ENCODE results near the gene BNIP3. TPM values are rescaled to one million over a fixed set of nuclear protein-coding genes. Genes with fewer than 3 reads are reported as not detected.
A peak's percentile ranks its signal among the peaks of the same experiment; 100 is the strongest.

The BNIP3 gene
- total RNA-seq, 1 experiment from 2014 or later, result 57.1 TPM

GRCh38 chr10:132011024-132011423 is 29.3 kb upstream of the BNIP3 start:
- Histone ChIP-seq H2BK5ac (ENCODE audit: insufficient read length, low read length) (no peak overlapping the region), H3K79me1 (ENCODE audit: insufficient read depth, low read depth, low read length, poor library complexity, severe bottlenecking) (no peaks in the 10 kb centered on the region), H3K4me2 (ENCODE audit: insufficient read depth, insufficient read length, low read length) (no peak overlapping the region), H3K9me3 (ENCODE audit: control insufficient read depth, low read depth, low read length) (no peaks in the 10 kb centered on the region), H3K27ac (ENCODE audit: insufficient read length, low read depth, low read length) (no peak overlapping the region), H2BK15ac (ENCODE audit: low read depth, low read length) (no peak overlapping the region), H3K4me1 (ENCODE audit: insufficient read depth, low read length) (peaks cover 8% of the 10 kb centered on the region; the same call in 1 of the 2 replicates), H2AK5ac (ENCODE audit: insufficient read length, low read length) (no peak overlapping the region), H3K23ac (ENCODE audit: insufficient read length, low read depth, low read length) (no peak overlapping the region), H4K5ac (ENCODE audit: insufficient read length, low read depth, low read length) (no peak overlapping the region), H3K4ac (ENCODE audit: low read depth, low read length) (no peak overlapping the region), H4K20me1 (ENCODE audit: control insufficient read depth, insufficient read depth, insufficient read length) (no peaks in the 10 kb centered on the region), H4K91ac (ENCODE audit: insufficient read length, low read depth, low read length) (no peak overlapping the region), H4K8ac (replicated peaks; ENCODE audit: insufficient read length, low read depth, low read length) (no peak overlapping the region), H3K23me2 (ENCODE audit: insufficient read length, low read depth, low read length, poor library complexity, severe bottlenecking) (no peaks in the 10 kb centered on the region), H2BK120ac (ENCODE audit: low read depth, low read length, poor library complexity, severe bottlenecking) (no peak overlapping the region), H2AFZ (ENCODE audit: low read length) (no peak overlapping the region), H3K56ac (ENCODE audit: insufficient read length, low read depth, low read length) (no peak overlapping the region), H3K14ac (ENCODE audit: insufficient read depth, low read length) (no peak overlapping the region), H3K27me3 (ENCODE audit: insufficient read depth, low read length) (no peaks in the 10 kb centered on the region), H3K79me2 (ENCODE audit: insufficient read depth, low read length) (no peaks in the 10 kb centered on the region), H3T11ph (ENCODE audit: low read length) (no peak overlapping the region), H2BK20ac (ENCODE audit: low read depth, low read length, poor library complexity, severe bottlenecking) (no peak overlapping the region), H3K9ac (ENCODE audit: extremely low read depth, insufficient read length, low read length) (no peak overlapping the region), H2BK12ac (ENCODE audit: insufficient read length, low read depth, low read length) (no peak overlapping the region), H3K18ac (ENCODE audit: insufficient read length, low read depth, low read length) (no peak overlapping the region)
- peak overlapping the region in 1 of 2 experiments; percentile 8; a peak in 2 of 5 replicates for H3K4me3 Mint-ChIP-seq
- TF ChIP-seq CTCF (conservative IDR thresholded peaks at IDR 0.05), result no peak
- no peaks in the 10 kb centered on the region for H3K36me3 Mint-ChIP-seq (ENCODE audit: insufficient read depth in 1 of 3, low read depth in 3 of 3)
- peaks cover 60 to 61% of the 10 kb centered on the region in 2 experiments for H3K4me1 Mint-ChIP-seq
- no CpG with 5 or more reads among the region's 6 CpGs for WGBS (ENCODE audit: extremely low coverage, insufficient read length, low lambda C conversion rate)
- peak overlapping the region; percentile 51 to 98 (median 86); a peak in 6 of 7 replicates for H3K27ac Mint-ChIP-seq
- H3K9me3 Mint-ChIP-seq, result no peaks in the 10 kb centered on the region
- no peak for DNase-seq
- H3K27me3 Mint-ChIP-seq (ENCODE audit: low read depth), result peaks cover 1% of the 10 kb centered on the region; the same call in 1 of the 2 replicates
